ENCODE measurements around the gene SNX10. TPM values are rescaled to one million over a fixed set of nuclear protein-coding genes. Genes with fewer than 3 reads are reported as not detected.
A peak's percentile ranks its signal among the peaks of the same experiment; 100 is the strongest.

The SNX10 gene
- polyA plus RNA-seq, 3 donors: 68.0 to 250 (median 219) TPM

- intact Hi-C loops (cut with micrococcal nuclease): loop anchor here in 1 of 2 donors (10.0 kb wide), 1 partner anchor 122 kb away; no protein-coding TSS in a partner anchor
- Mint-ChIP-seq H3K27ac (peak overlapping the region in 2 of 7 donors; percentile 54 to 71), H3K9me3 (no peaks in the 10 kb centered on the region), H3K4me1 (peaks cover 92% of the 10 kb centered on the region), H3K36me3 (peaks cover 22 to 31% of the 10 kb centered on the region in 2 donors), H3K27me3 (ENCODE audit: low read depth in 3 of 3) (no peaks in the 10 kb centered on the region), H3K4me3 (no peak overlapping the region)
- H4K20me1 ChIP-seq (ENCODE audit: insufficient read depth, low read length): peaks cover 5% of the 10 kb centered on the region
- no peak for TF ChIP-seq CTCF (IDR thresholded peaks at IDR 0.05)
- H3K4me1 ChIP-seq (ENCODE audit: control insufficient read depth in 1 of 2, insufficient read depth in 2 of 2, low read length in 2 of 2): peaks cover 87 to 92% of the 10 kb centered on the region in 2 donors
- DNase-seq: no peak
- H2AFZ ChIP-seq (ENCODE audit: insufficient read depth, low read depth, low read length, poor library complexity, severe bottlenecking): no peak overlapping the region
- H3K9ac ChIP-seq (ENCODE audit: insufficient read depth, low read length, poor library complexity, severe bottlenecking): no peak overlapping the region
- no peaks in the 10 kb centered on the region for H3K27me3 ChIP-seq (ENCODE audit: control insufficient read depth in 2 of 2, insufficient read depth in 2 of 2, low read length in 2 of 2)
- H3K36me3 ChIP-seq (replicated peaks in 1 of 2; ENCODE audit: control insufficient read depth in 1 of 2, insufficient read depth in 2 of 2, low read length in 2 of 2): peaks cover 4 to 28% of the 10 kb centered on the region in 2 donors
- no peak overlapping the region for H3K4me2 ChIP-seq (replicated peaks; ENCODE audit: extremely low read depth, low read length, poor library complexity, severe bottlenecking)
- H3K79me2 ChIP-seq (ENCODE audit: insufficient read depth, low read length): peaks cover 94% of the 10 kb centered on the region
- no peak overlapping the region for H3K4me3 ChIP-seq (replicated peaks in 1 of 3; ENCODE audit: low read depth in 2 of 3, low read length in 3 of 3)
- 91% methylated on average over 1 of the region's 3 CpGs for WGBS (ENCODE audit: insufficient coverage)
- no peaks in the 10 kb centered on the region for H3K9me3 ChIP-seq (replicated peaks in 1 of 2; ENCODE audit: control insufficient read depth in 1 of 2, insufficient read depth in 1 of 2, low read length in 2 of 2)
- H3K27ac ChIP-seq (ENCODE audit: low read depth in 1 of 2, low read length in 2 of 2): peak overlapping the region in 1 of 2 donors; percentile 78
Measured at GRCh38 chr7:26317211-26317610, 25.5 kb downstream of the SNX10 start.

GRCh38 chr7:26318921-26319320 lies 27.3 kb downstream of the SNX10 start:
- peak overlapping the region in 1 of 3 experiments; percentile 46 for H3K4me3 ChIP-seq (replicated peaks in 1 of 3; ENCODE audit: low read depth in 2 of 3, low read length in 3 of 3)
- peak; percentile 21 for TF ChIP-seq CTCF (IDR thresholded peaks at IDR 0.05)
- peak overlapping the region in 1 of 2 donors; percentile 81 for H3K27ac ChIP-seq (ENCODE audit: low read depth in 1 of 2, low read length in 2 of 2)
- H2AFZ ChIP-seq (ENCODE audit: insufficient read depth, low read depth, low read length, poor library complexity, severe bottlenecking): no peak overlapping the region
- peaks cover 11% of the 10 kb centered on the region for H4K20me1 ChIP-seq (ENCODE audit: insufficient read depth, low read length)
- Mint-ChIP-seq H3K4me1 (peaks cover 84% of the 10 kb centered on the region), H3K9me3 (no peaks in the 10 kb centered on the region), H3K36me3 (peaks cover 31 to 41% of the 10 kb centered on the region in 2 donors), H3K27me3 (ENCODE audit: low read depth in 3 of 3) (no peaks in the 10 kb centered on the region), H3K4me3 (peak overlapping the region in 1 of 2 donors; percentile 78), H3K27ac (peak overlapping the region; percentile 16 to 89 (median 82))
- peaks cover 94% of the 10 kb centered on the region for H3K79me2 ChIP-seq (ENCODE audit: insufficient read depth, low read length)
- no peaks in the 10 kb centered on the region for H3K27me3 ChIP-seq (ENCODE audit: control insufficient read depth in 2 of 2, insufficient read depth in 2 of 2, low read length in 2 of 2)
- intact Hi-C loops (cut with micrococcal nuclease): loop anchor here in 1 of 2 donors (10.0 kb wide), 1 partner anchor 124 kb away; no protein-coding TSS in a partner anchor
- WGBS (ENCODE audit: insufficient coverage): no CpG with 5 or more reads among the region's 3 CpGs
- peak overlapping the region; percentile 55 for H3K4me2 ChIP-seq (replicated peaks; ENCODE audit: extremely low read depth, low read length, poor library complexity, severe bottlenecking)
- H3K4me1 ChIP-seq (ENCODE audit: control insufficient read depth in 1 of 2, insufficient read depth in 2 of 2, low read length in 2 of 2): peaks cover 70 to 75% of the 10 kb centered on the region in 2 donors
- H3K9me3 ChIP-seq (replicated peaks in 1 of 2; ENCODE audit: control insufficient read depth in 1 of 2, insufficient read depth in 1 of 2, low read length in 2 of 2): no peaks in the 10 kb centered on the region
- no peak overlapping the region for H3K9ac ChIP-seq (ENCODE audit: insufficient read depth, low read length, poor library complexity, severe bottlenecking)
- peaks cover 11 to 37% of the 10 kb centered on the region in 2 donors for H3K36me3 ChIP-seq (replicated peaks in 1 of 2; ENCODE audit: control insufficient read depth in 1 of 2, insufficient read depth in 2 of 2, low read length in 2 of 2)
- no peak for DNase-seq
